Dermis blood vessel endothelial cell (primary cell): Measurements from ENCODE around the gene DPP6. TPM values are rescaled to one million over a fixed set of nuclear protein-coding genes. Genes with fewer than 3 reads are reported as not detected.

Experiments used
- DNase-seq: peaks from one replicate; pipeline ENCODE4 v3.0.0; 2010
- total RNA-seq: library from RNA; depleted of rRNA; stranded (reverse); fragments of >200 nt; gene quantifications from 2 replicates; pipeline ENCODE4 v1.2.3, GENCODE V29; 2014

The DPP6 gene
- total RNA-seq, 1 donor from 2014 or later = not detected

DNA sequence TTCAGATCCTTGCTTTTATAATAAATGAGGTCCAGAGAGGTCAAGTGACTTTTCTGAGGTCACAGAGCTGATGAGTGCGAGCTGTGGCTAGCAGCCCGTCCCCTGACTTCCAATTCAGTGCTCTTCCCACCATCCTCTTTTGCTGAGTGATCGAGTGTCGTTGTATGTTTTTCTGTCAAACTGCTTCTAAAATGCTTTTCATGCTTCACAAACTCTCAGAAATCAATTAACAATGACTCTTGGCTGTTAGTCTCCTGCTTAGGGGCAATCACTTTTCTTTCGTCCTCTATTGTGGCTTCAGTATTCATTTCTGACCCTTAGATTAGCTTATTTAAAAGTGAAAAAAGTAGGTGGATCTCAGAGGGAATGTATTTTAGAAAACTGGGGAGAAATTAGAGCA, 423.7 kb downstream of the DPP6 start:
- no peak for DNase-seq

DNA sequence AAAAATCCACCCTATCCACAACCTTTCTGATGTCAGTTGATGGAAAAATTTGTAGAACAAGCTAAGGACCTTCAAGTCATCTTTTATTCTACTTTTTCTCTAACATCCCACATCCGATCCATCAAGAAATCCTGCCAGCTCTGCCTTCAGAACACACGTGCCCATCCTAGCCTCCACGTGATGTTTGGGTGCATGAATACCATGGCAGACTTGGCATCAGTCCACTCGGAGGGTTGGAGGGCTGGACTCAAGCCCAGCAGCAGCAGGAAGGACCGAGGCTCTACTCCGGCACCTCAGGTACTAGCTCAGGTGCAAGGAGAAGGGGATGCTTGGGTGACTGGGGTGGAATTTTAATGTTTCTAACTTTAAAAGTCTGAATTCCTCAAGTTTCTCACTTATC, 428.6 kb downstream of the DPP6 start:
- no peak for DNase-seq

DNA sequence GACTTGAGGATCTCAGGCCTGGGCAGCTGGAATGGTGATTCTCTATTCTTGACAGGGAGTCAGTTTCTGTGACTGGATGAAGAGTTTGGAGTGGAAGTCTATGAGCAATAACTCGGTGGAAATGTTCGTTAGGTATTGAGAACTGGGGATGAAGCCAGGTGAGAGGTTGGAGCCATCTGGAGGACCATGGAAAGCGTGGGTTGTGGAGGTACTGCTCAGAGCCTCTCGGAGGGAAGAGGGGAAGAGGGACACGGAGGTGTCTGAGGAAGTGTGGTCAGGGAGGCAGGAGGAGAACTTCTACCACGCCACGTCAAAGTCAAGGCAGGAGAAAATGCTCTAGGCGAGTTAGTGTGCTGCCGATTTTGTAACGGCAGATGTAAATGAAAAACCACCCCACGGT, 430.7 kb downstream of the DPP6 start:
- DNase-seq = no peak

DNA sequence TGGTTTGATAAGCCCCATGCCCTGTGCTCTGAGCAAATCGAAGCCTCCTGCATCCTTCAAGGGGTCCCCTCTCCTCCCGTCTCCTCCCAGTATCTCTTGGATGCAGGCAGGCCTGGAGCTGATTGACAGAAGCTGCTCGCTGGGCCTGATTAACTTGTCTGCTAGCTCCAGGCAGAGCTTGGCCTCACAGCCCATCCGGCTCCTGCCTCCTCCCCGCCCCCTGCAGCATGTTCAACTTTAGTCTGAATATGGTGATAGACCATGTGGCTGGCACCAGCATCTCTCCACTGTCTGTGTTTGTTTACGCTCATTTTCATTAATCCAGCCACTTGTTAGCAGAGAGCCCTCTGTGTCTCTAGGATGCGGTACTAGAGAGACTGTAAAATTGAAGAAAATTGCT, 432.2 kb downstream of the DPP6 start:
- no peak for DNase-seq

DNA sequence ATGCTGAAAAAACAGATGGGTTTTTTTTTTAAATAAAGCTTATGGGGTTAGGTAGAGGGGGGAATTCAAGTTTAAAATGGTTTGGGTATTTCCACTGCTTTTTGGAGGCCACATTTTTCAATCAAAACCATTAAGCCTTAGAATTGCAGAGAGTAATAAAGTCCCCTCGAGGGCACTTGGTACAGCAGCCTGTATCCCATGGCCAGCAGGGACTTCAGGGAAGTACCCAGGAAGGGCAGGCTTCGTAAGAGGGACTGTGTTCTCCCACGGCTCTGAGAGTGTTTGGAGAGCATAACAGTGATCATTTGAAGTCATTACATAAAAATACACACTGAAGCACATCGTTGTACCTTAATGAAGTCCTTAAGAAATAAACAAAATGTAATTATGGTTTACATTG, 432.7 kb downstream of the DPP6 start:
- DNase-seq = no peak

DNA sequence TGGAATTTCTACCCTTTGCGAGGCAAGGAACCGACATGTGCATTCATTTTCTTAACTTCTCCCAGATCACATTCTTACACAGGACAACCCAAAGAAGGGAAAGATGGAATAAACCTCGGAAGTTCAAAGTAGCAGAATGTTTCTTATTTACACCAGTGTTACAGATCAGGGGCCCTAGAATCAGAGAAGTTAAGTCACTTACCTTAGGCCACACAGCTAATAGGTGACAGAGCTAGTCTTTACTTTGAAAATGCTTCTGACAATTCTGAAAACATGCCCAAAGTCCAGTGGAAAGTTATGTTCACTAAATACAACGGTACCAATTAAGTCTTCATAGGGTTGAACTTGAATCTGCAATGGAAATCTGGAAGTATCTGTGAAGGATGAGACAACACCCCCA, 437.7 kb downstream of the DPP6 start:
- no peak for DNase-seq

DNA sequence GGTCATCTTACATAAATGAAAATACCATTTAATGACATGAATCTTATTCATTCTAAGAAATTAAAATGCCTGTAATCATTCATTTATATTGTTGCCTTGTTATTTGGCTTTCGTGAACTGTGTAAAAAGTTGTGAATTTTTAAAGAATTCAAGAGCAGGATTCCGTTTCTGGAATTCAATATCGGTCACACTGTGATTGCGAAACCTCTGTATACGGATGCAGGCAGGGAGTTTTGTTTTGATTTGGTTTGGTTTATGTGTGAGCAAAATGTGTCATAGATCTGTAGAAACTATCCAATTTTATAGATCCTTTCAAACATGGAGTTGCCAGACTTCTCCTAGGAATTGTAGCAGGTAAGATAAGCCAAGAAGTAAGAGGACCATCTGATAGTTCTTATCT, 441.4 kb downstream of the DPP6 start:
- no peak for DNase-seq

DNA sequence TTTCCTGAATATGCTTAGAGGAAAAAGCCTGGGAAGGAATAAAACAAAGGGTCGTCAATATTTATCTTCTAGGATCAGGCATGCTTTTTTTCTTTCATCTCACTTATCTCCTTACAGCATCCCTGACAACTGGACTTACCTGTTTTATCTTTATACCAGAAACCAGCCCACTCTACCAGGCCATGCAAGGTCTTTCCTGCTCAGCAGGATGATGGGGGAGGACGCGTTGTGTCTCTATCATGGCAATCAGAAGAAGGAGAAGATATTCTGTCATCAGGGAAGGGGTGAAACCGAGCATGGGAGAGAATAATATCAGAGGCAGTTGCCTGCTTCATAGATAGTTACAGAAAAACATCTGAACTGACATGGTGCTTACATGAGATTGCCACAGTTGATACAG, 445.6 kb downstream of the DPP6 start:
- no peak for DNase-seq

DNA sequence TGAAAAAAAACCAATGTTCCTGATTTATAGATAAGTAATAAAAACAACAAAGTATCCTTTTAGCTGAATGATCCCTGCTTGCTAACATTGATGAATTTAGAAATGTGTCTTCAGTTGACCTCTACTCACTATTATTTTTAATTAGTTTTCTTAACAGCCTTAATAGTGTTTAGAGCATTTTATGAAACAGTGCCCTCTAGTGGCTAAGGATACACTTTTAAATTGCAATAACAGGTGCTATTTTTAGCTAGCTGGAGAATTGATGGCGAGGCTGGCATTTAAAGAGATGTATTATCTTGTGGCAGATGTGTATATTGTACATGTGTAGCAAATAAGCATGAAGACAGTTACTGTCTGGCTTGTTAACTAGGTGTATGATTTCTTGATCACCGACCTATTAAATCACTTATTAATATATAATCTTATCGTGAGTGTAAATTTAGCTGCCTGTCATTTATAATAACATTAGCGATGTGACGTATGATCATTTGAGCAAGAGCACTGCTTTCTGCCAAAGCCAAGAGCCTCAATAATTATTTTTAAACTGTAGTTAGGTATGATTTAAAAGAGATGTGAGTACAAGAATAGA, 451.9 kb downstream of the DPP6 start:
- peak; percentile 61 for DNase-seq

DNA sequence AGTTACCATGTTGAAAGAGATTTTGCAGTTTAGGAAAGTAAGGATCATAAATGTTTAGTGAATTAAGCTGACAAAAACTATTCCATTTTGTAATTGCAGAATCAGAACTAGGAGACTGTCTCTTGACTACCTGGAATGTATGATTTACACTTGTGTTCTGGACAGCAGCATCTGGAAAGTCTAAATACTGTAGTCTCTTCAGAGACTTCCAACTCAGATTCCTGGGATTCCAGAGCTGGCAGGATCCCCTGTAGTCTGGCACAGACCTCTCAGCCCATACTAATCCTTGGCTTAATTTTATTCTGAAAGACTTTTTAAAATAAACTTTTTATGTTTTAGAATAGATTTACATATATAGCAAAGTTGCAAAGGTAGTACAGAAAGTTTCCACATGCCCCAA, 452.7 kb downstream of the DPP6 start:
- DNase-seq = no peak

DNA sequence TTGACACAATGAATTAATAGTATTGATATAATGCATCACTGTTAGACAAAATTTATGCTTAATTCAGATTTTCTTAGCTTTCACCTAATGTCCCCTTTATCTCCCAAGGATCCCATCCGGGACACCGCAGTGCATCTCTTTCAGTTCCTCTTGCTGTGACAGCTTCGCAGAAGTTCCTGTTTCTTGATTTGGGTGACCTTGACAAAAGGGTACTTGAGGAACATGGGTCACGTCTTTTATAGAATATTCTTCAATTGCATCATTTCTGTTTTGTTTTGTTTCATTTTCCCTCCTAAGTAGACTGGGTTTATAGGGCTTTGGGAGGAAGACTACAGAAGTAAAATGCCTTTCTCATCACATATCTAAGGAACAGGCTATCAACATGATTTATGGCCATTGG, 453.2 kb downstream of the DPP6 start:
- DNase-seq = no peak

DNA sequence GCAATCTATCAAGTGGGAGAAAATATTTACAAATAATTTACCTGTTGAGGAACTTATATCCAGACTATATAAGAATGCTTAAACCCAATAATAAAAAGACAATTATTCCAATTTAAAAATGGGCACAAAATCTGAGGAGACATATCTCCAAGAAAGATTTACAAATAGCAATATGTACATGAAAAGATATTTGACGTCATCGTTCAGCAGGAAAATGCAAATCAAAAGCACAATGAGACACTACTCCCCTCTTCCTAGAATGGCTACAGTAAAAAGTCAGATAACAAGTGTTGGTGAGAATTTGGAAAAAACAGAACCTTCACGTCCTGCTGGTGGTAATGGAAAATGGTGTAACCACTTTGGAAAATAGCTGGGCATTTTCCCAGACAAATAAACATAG, 457.0 kb downstream of the DPP6 start:
- no peak for DNase-seq

DNA sequence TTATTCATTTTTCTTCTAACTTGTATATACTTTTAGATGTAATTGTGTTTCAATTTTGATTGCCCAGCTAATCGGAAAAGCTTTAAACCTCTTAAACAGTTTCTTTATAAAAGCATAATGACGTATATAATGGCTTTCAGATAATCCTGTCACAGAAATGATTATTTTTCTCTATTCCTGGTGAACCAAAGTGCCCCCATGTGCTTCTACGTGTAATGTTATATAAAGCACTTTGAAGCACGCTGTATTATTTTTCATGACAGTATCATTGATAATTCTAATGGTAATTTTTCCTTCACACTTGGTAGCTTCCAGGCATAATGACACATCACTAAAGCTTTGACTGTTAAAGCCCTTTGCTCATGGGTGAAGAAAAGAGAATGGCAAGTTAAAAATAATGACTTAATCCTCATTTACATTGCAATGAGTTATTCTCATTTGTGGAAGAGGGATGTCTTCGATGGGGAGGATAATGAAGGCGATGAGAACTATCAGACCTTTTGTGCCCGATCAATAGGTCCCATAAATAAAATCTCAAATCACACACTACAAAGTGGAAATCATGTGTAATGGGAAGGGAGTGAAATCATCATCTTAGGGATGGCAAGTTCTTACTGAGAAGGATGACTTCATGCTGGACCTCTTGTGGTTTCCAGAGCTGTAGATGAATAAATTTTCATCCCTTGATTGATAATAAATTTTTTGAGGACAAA, 460.1 kb downstream of the DPP6 start:
- DNase-seq = no peak

DNA sequence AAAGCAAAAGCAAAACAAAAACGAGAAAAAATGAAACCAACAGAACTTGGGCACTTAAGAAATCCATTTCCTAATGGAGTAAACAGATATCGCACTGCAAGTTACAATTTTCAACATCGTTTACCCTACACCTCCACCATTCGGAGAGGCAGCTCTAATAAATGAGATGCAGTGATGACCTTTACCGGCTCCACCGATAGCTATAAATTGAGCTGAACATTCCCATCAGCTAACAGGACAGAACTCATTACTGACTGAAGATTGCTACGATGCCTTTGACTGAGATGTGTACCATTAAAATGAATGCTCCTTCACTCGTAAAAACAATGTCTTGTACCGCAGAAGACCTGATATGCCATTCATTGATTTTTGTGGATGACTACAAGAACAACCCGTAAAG, 465.6 kb downstream of the DPP6 start:
- DNase-seq = no peak

DNA sequence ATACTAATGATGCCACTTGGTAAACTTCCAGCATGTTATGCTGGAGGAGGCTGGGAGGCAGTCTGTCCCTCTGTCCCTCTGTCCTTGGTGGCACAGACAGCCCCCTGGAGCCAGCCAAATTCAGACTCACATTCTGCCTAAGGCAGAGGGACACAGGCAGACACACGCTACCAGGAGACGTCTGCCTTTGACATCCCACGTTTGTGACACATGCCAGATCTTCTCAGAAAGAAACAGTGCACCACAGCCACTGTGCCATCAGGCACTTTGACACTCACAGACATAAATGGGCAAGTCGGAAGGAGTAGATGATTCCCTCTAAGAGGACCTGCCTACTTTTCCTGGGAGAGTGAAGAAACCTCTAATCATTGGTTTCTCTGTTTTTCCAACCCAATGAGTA, 467.0 kb downstream of the DPP6 start:
- DNase-seq = no peak

DNA sequence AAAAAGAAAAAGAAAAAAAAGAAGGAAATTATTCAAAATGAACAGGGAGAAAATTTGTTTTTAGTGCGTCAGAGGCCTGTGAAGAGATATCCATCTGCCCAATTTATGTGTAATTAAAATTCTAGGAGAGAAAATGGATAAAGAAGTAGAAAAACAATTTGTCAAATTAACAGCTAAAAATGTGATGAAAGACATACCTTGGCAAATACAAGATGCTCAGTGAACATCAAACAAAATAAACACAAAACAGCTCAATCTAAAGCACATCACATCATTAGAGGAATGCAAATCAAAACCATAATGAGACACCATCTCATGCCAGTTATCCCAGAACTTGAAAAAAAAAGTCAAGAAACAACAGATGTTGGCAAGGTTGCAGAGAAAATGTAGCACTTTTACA, 477.9 kb downstream of the DPP6 start:
- no peak for DNase-seq

DNA sequence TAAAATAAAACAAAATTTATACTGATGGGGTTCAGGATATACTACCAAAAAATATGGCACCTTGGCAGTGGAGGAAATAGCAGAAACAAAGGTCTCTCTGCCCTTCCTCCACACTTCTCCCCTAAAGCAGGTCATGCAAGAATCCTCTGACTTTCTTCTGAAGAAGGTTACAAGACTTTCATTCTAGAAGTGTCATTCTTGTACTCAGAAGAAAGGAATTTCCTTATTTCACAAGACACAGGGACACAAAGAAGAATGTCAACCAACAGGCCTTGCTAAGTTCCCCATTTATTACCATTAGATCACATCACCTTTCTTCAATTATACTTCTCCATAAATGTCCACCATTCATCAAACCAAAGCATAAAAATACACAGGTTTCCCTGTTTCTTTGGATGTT, 480.6 kb downstream of the DPP6 start:
- no peak for DNase-seq

DNA sequence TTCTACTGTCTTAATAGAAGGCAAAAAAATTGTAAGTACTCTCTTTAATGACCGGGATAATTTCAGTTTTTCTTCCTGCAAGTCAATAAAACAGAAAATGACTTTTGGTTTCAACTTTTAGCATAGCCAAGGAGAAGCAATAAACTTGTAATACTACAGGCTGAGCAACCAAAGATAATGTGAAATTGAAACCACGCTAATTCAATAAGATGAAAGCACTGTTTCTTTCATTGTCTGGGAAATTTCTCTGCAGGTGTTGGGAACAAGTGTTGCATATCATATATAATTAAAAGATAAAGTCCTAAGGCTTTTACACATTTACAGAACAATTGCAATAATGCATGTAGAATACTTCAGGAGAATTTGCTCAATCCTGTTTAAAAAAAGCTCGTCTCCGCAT, 488.4 kb downstream of the DPP6 start:
- DNase-seq = no peak

DNA sequence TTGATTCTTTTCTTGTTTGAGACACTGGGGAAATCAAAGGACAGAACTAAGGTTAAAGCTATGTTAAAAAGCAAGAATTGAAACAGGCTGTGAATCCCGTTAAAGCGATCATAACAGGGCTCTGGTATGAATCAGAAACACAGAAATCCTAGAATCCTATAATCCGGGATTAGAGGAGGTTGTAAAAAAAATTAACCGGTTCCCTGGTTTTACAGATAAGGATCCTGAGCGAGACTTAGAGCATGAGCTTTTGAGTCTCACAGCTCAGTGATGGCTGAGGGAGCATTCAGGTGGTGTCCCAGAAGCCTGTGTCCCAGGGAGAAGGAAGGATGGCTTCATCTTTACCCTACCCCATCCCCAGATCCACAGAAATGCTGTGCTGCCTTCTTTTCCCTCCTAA, 489.4 kb downstream of the DPP6 start:
- no peak for DNase-seq

DNA sequence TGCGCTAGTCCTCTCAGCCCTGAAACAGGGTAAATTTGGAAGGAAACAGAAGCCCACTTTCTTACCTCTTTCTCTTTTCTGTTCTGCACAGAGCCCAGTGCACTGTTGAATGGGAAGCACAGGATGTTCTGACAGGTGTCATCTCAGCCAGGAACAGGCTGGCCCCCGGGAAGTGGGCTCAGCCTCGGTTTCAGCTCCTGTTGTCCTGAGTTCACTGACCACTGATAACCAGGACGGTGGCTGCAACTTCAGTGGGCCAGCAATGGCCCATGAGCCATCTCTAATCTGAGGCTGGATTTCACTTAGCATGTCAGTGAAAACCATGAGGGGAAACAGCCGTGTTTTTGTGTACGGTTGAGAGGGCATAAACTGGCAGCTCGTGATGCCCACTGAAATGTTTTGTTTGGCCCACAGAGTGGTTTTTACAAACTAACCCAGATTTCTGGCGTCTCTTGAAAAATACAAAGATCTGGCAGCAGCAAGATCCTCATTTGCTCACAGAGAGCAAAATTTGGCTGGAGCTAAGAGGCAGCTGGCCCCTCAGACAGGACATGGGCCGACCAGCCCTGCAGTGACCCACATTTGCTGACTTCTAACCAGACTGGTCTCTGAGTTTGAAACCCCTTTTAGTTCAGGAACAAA, 494.9 kb downstream of the DPP6 start:
- DNase-seq = no peak

DNA sequence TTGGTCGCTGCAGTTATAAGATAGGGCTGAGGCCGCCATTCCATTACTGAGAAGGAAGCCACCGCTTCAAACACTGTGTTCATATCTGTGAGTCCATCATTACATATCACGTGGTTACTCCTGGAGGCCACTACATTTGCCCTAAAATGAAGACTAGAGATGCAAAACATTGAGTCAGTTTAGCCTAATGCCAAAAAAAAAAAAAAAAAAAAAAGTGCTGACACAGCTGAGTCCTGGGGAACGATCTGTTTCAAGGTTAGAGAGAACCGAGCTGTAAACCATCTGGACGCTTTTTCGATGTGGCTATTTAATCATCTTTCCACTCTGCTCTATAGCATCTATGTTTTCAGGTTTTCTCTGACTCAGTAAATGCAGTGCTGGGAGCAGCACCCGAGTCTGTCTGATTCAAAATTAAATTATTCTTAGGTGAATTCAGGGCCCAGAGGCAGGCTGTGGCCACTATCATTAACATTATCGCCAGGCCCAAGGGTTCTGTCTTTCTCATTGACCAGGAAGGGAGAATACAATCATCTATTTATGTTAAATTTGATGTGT, 501.6 kb downstream of the DPP6 start:
- no peak for DNase-seq

DNA sequence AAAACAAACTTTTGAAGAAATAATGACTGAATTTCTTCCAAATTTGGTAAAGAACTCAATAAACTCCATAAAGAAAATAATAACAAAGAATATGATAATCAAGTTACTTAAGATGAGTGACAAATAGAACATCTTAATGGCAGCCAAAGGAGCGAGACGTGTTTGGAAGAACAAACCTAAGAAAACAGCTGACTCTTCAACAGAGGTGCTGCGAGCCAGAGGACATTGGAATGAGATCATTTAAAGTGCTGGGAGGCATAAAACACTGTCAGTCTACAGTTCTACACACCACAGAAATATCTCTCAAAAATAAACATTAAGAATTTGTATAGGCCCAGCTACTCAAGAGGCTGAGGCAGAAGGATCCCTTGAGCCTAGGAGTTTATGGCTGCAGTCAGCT, 507.3 kb downstream of the DPP6 start:
- no peak for DNase-seq

DNA sequence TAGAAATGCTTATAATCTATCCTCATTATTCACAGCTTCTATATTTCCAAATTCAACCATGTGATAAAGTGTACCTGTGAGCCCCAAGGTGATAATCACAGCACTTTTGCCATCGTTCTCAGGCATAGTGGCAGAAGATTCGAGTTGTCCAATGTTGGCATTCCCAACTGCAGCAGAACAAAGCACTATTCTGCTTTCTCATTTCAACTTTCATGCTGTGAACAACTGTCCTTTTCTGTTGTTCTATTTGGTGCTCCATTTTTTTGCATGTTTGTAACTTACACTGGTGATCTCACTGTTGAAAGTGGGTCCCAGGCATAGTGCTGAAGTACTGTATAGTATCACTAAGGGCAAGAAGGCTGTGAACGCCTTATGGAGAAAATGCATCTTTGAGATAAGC, 512.5 kb downstream of the DPP6 start:
- DNase-seq = no peak

DNA sequence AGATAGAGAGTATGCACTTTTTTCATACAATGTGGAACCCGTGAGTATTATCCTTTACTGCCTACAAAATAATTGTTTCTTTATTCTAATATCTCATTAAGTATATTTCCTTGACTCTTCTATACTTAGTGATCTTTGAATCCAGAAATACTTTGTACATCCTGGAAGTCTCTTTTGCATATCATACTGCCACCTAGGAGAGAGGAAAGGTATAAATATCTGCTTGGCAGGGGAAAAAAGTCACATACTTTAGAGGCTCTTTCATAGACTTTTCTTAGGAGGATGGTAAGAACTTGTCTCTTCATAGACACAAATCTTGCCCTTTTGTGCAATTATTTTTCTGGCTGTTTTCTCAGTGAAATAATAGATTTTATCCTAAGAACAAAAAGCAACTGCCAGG, 514.7 kb downstream of the DPP6 start:
- no peak for DNase-seq
